Measurements from ENCODE around the gene SKIC8. TPM values are rescaled to one million over a fixed set of nuclear protein-coding genes. Genes with fewer than 3 reads are reported as not detected.

Gene SKIC8
- total RNA-seq, 1 donor from 2014 or later: 43.6 TPM

DNA sequence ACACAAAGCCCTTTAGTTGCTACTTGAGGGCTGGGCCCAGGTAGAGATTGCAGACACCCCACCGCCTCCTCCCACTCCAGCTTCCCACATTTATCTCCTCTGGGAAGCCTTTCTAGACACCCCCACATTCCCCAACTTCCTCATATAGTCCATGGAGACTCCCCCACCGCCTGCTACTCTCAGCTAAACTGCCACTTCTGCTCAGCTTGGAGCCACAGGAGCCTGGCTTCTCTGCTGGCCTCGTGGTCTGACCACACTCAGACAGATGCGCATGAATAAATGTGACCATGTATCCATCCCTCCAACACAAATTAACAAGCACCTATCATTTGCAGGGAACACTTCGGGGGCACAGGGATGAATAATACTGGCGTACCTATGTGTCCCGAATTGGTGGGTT lies 54.5 kb downstream of the SKIC8 start:
- H3K9me3 ChIP-seq (ENCODE audit: insufficient read depth, low read depth, low read length): no peaks in the 10 kb centered on the region
- H3K9ac ChIP-seq (ENCODE audit: low read length): no peak overlapping the region
- no peak for TF ChIP-seq EZH2 (IDR thresholded peaks at IDR 0.05; ENCODE audit: insufficient read depth, low read length)
- TF ChIP-seq, protein P1, sequence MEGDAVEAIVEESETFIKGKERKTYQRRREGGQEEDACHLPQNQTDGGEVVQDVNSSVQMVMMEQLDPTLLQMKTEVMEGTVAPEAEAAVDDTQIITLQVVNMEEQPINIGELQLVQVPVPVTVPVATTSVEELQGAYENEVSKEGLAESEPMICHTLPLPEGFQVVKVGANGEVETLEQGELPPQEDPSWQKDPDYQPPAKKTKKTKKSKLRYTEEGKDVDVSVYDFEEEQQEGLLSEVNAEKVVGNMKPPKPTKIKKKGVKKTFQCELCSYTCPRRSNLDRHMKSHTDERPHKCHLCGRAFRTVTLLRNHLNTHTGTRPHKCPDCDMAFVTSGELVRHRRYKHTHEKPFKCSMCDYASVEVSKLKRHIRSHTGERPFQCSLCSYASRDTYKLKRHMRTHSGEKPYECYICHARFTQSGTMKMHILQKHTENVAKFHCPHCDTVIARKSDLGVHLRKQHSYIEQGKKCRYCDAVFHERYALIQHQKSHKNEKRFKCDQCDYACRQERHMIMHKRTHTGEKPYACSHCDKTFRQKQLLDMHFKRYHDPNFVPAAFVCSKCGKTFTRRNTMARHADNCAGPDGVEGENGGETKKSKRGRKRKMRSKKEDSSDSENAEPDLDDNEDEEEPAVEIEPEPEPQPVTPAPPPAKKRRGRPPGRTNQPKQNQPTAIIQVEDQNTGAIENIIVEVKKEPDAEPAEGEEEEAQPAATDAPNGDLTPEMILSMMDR (IDR thresholded peaks at IDR 0.05; ENCODE audit: insufficient read depth, low read depth, low read length): no peak
- no peaks in the 10 kb centered on the region for H3K4me1 ChIP-seq (ENCODE audit: insufficient read depth, low read length)
- H3K36me3 Mint-ChIP-seq (ENCODE audit: low read depth, unreplicated experiment): no peaks in the 10 kb centered on the region
- no peak overlapping the region for H3K27ac Mint-ChIP-seq (ENCODE audit: unreplicated experiment)
- no peak for DNase-seq (ENCODE audit: low read depth)
- no peaks in the 10 kb centered on the region for H3K4me1 Mint-ChIP-seq (ENCODE audit: low read depth, unreplicated experiment)
- H3K79me2 ChIP-seq (ENCODE audit: insufficient read depth, low read length): no peaks in the 10 kb centered on the region
- H4K20me1 ChIP-seq (ENCODE audit: insufficient read depth, low read length): no peaks in the 10 kb centered on the region
- no peak overlapping the region for H3K4me3 ChIP-seq (ENCODE audit: insufficient read depth, low read depth, low read length)
- H3K27me3 ChIP-seq (ENCODE audit: insufficient read depth, low read length): peaks cover 5% of the 10 kb centered on the region
- FAIRE-seq: no peak
- H3K9me3 Mint-ChIP-seq (ENCODE audit: unreplicated experiment): peaks cover 6% of the 10 kb centered on the region
- no peak overlapping the region for H3K4me3 Mint-ChIP-seq (ENCODE audit: unreplicated experiment)
- peaks cover 12% of the 10 kb centered on the region for H3K27me3 Mint-ChIP-seq (ENCODE audit: low read depth, unreplicated experiment)
- no peak overlapping the region for H3K4me2 ChIP-seq (ENCODE audit: low read length)
- H3K36me3 ChIP-seq (ENCODE audit: insufficient read depth, low read length): no peaks in the 10 kb centered on the region
- no peak overlapping the region for H2AFZ ChIP-seq (ENCODE audit: low read depth, low read length)
- no peak overlapping the region for H3K27ac ChIP-seq (ENCODE audit: low read depth, low read length)

DNA sequence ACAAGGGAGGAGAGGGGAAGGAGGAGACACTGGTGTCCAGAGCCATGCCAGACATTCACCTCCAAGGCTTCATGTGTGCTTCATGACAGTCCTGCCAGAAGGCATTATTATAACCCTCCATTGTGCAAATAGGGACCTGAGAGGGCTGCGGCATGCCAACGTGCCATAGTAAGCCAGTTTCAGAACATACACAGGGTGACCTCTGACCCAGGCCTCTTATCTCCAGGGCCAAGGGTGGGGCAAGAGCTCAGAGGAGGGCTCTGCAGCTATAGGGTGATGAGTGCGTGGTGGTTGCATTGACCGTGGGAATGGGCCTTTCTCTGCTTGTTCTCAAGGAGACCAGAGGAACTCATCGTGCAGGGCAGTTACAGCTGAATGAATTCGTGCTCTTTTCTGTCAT lies 55.3 kb downstream of the SKIC8 start:
- H3K36me3 ChIP-seq (ENCODE audit: insufficient read depth, low read length): no peaks in the 10 kb centered on the region
- H3K4me1 Mint-ChIP-seq (ENCODE audit: low read depth, unreplicated experiment): no peaks in the 10 kb centered on the region
- H3K4me1 ChIP-seq (ENCODE audit: insufficient read depth, low read length): no peaks in the 10 kb centered on the region
- H3K27me3 Mint-ChIP-seq (ENCODE audit: low read depth, unreplicated experiment): peaks cover 12% of the 10 kb centered on the region
- no peak overlapping the region for H3K4me3 Mint-ChIP-seq (ENCODE audit: unreplicated experiment)
- no peak overlapping the region for H3K4me3 ChIP-seq (ENCODE audit: insufficient read depth, low read depth, low read length)
- no peak overlapping the region for H3K27ac ChIP-seq (ENCODE audit: low read depth, low read length)
- TF ChIP-seq, protein P1 (IDR thresholded peaks at IDR 0.05; ENCODE audit: insufficient read depth, low read depth, low read length): no peak
- TF ChIP-seq EZH2 (IDR thresholded peaks at IDR 0.05; ENCODE audit: insufficient read depth, low read length): no peak
- H3K9ac ChIP-seq (ENCODE audit: low read length): no peak overlapping the region
- H2AFZ ChIP-seq (ENCODE audit: low read depth, low read length): no peak overlapping the region
- H3K9me3 ChIP-seq (ENCODE audit: insufficient read depth, low read depth, low read length): no peaks in the 10 kb centered on the region
- H3K9me3 Mint-ChIP-seq (ENCODE audit: unreplicated experiment): peaks cover 6% of the 10 kb centered on the region
- no peak overlapping the region for H3K4me2 ChIP-seq (ENCODE audit: low read length)
- H3K27ac Mint-ChIP-seq (ENCODE audit: unreplicated experiment): no peak overlapping the region
- H3K36me3 Mint-ChIP-seq (ENCODE audit: low read depth, unreplicated experiment): no peaks in the 10 kb centered on the region
- H3K27me3 ChIP-seq (ENCODE audit: insufficient read depth, low read length): peaks cover 5% of the 10 kb centered on the region
- no peaks in the 10 kb centered on the region for H4K20me1 ChIP-seq (ENCODE audit: insufficient read depth, low read length)
- FAIRE-seq (no peak), DNase-seq (ENCODE audit: low read depth) (no peak)
- H3K79me2 ChIP-seq (ENCODE audit: insufficient read depth, low read length): no peaks in the 10 kb centered on the region

DNA sequence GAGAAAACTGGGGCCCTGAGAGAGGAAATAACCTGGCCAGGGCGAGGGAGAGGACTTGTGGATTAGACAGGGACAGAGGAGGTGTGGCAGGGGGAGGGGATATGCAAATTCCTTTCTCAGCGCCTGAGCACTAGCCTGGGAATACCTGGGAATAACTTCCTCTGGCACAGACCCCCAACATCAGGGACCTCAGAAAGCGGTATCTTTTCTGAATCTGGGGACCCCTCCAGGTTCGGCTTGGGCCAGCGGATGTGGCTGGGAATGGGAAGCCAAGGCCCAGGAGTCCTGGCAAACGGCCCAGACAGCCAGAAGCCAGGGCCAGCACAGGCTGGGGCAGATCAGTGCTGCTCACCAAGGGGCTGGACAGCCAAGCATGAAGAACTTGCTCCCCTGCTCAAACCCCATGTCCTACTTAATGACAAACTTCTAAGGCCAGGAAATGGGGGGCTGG lies 55.9 kb downstream of the SKIC8 start:
- H3K27ac Mint-ChIP-seq (ENCODE audit: unreplicated experiment): no peak overlapping the region
- Histone ChIP-seq H4K20me1 (ENCODE audit: insufficient read depth, low read length) (no peaks in the 10 kb centered on the region), H3K27ac (ENCODE audit: low read depth, low read length) (no peak overlapping the region), H3K4me1 (ENCODE audit: insufficient read depth, low read length) (no peaks in the 10 kb centered on the region), H3K79me2 (ENCODE audit: insufficient read depth, low read length) (no peaks in the 10 kb centered on the region), H3K4me2 (ENCODE audit: low read length) (peak overlapping the region; percentile 36), H3K4me3 (ENCODE audit: insufficient read depth, low read depth, low read length) (no peak overlapping the region), H3K36me3 (ENCODE audit: insufficient read depth, low read length) (no peaks in the 10 kb centered on the region), H2AFZ (ENCODE audit: low read depth, low read length) (no peak overlapping the region), H3K9me3 (ENCODE audit: insufficient read depth, low read depth, low read length) (no peaks in the 10 kb centered on the region), H3K27me3 (ENCODE audit: insufficient read depth, low read length) (peaks cover 5% of the 10 kb centered on the region), H3K9ac (ENCODE audit: low read length) (no peak overlapping the region)
- DNase-seq (ENCODE audit: low read depth) (peak; percentile 31), FAIRE-seq (no peak)
- no peak overlapping the region for H3K4me3 Mint-ChIP-seq (ENCODE audit: unreplicated experiment)
- H3K4me1 Mint-ChIP-seq (ENCODE audit: low read depth, unreplicated experiment): no peaks in the 10 kb centered on the region
- H3K9me3 Mint-ChIP-seq (ENCODE audit: unreplicated experiment): peaks cover 6% of the 10 kb centered on the region
- TF ChIP-seq, protein P1 (IDR thresholded peaks at IDR 0.05; ENCODE audit: insufficient read depth, low read depth, low read length): no peak
- TF ChIP-seq EZH2 (IDR thresholded peaks at IDR 0.05; ENCODE audit: insufficient read depth, low read length): no peak
- no peaks in the 10 kb centered on the region for H3K36me3 Mint-ChIP-seq (ENCODE audit: low read depth, unreplicated experiment)
- peaks cover 12% of the 10 kb centered on the region for H3K27me3 Mint-ChIP-seq (ENCODE audit: low read depth, unreplicated experiment)

Data from astrocyte (in vitro differentiated cells and primary cell).